Measurements from ENCODE around the gene ALDH3B1.

- TF ChIP-seq NR3C1 (CRISPR knock-in tag; IDR thresholded peaks at IDR 0.05) = no peak
- no peak for TF ChIP-seq DNMT1 (IDR thresholded peaks at IDR 0.05)
- TF ChIP-seq ZNF436 (CRISPR knock-in tag; IDR thresholded peaks at IDR 0.05) = no peak
- TF ChIP-seq CHD1 (IDR thresholded peaks at IDR 0.05; ENCODE audit: low read length) = no peak
- TF ChIP-seq ZSCAN32 (CRISPR knock-in tag; IDR thresholded peaks at IDR 0.05) = no peak
- no peak for TF ChIP-seq ZNF274 (IDR thresholded peaks at IDR 0.05; ENCODE audit: borderline replicate concordance, low read depth, low read length)
- TF ChIP-seq CTCF (IDR thresholded peaks at IDR 0.05 in 2 of 3, conservative IDR thresholded peaks at IDR 0.05 in 1 of 3; ENCODE audit: insufficient read depth in 2 of 3, low read depth in 1 of 3, low read length in 3 of 3) = no peak
- no peak for TF ChIP-seq OTX1 (CRISPR knock-in tag; IDR thresholded peaks at IDR 0.05)
- TF ChIP-seq ZNF280A (IDR thresholded peaks at IDR 0.05; ENCODE audit: low read depth, partially characterized antibody) = no peak
- no peak for TF ChIP-seq TCF7L2 (IDR thresholded peaks at IDR 0.05; ENCODE audit: low read depth, low read length)
- TF ChIP-seq HMG20A (CRISPR knock-in tag; conservative IDR thresholded peaks at IDR 0.05) = no peak
- no peak for TF ChIP-seq POLR2AphosphoS5 (IDR thresholded peaks at IDR 0.05; ENCODE audit: control insufficient read depth, insufficient read depth, low read depth, low read length)
- TF ChIP-seq CBX5 (IDR thresholded peaks at IDR 0.05; ENCODE audit: borderline replicate concordance, low read depth) = no peak
Measured at GRCh38 chr11:67983951-67984350, 26.2 kb upstream of the ALDH3B1 start.

Data from K562 (cell line).